Fibroblast of the aortic adventitia (primary cell): ENCODE measurements around the gene LMF2. TPM values are rescaled to one million over a fixed set of nuclear protein-coding genes. Genes with fewer than 3 reads are reported as not detected.

Source experiments
- DNase-seq: peaks from one replicate; pipeline ENCODE4 v3.0.0-alpha.2; 2010; ENCODE audit warnings: low read depth
- H3K4me3 ChIP-seq: 2 replicates; pipeline ENCODE4 v1.5.1; 2011; ENCODE audit warnings: low read depth, mild to moderate bottlenecking, control low read depth, low read length, moderate library complexity
- total RNA-seq: library from RNA; depleted of rRNA; stranded (reverse); fragments of >200 nt; gene quantifications from 2 replicates; pipeline ENCODE4 v1.2.3, GENCODE V29; 2012; ENCODE audit warnings: low replicate concordance
- TF ChIP-seq, protein P1 (sequence below): IDR thresholded peaks from 2 replicates; pipeline ENCODE4 v1.5.1; 2011; ENCODE audit warnings: mild to moderate bottlenecking, low read length, control low read depth, inconsistent platforms; ENCODE audit not compliant: insufficient read depth

The LMF2 gene
- total RNA-seq, 1 donor = 50.6 TPM

DNA sequence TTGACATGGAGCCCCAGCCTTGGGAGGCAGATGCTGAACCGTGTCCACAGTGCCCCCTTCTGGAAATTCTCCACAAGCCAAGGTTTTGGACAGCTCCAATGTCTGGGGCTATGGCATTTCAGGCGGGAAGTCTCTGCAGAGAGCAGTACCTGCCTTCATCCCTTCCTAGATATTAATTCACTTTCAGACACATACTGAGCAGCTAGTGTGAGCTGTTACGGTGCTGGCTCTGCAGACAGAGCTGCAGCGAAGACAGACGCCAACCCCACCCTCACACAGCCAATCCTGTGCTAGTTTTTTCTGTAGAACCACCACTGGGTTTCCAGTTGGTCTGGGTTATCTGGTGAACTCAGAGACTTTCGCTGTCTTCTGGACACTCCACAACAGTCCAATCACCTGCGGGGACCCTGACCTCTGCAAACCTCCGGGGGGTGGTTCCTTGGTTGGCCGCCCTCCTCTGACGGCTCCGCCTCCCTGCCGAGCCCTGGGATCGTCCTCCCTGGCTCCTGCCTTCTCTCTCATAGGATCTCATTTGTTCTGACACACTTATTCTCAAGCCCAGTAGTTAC lies 9.1 kb downstream of the LMF2 start:
- DNase-seq = peak; percentile 58
- no peak overlapping the region for H3K4me3 ChIP-seq
- TF ChIP-seq, protein P1, sequence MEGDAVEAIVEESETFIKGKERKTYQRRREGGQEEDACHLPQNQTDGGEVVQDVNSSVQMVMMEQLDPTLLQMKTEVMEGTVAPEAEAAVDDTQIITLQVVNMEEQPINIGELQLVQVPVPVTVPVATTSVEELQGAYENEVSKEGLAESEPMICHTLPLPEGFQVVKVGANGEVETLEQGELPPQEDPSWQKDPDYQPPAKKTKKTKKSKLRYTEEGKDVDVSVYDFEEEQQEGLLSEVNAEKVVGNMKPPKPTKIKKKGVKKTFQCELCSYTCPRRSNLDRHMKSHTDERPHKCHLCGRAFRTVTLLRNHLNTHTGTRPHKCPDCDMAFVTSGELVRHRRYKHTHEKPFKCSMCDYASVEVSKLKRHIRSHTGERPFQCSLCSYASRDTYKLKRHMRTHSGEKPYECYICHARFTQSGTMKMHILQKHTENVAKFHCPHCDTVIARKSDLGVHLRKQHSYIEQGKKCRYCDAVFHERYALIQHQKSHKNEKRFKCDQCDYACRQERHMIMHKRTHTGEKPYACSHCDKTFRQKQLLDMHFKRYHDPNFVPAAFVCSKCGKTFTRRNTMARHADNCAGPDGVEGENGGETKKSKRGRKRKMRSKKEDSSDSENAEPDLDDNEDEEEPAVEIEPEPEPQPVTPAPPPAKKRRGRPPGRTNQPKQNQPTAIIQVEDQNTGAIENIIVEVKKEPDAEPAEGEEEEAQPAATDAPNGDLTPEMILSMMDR = peak; percentile 66

DNA sequence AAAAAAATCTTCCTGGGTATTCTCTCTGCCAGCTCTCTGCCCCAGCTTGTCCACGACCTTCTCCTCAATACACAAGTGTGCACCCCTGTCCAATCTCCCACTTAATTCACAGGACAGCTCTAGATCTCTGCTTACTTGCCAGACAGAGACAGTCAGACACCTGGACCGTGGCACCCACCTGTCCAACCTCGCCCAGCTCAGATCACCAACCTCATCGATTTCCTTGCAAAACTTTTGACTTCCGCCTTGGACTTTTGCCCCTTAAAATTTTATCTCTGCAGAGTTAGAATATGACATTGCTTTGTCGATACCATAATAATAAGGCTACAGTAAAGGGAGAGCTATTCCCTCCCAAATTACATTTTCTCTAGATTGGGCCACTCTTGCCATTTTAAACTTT lies 10.4 kb downstream of the LMF2 start:
- no peak overlapping the region for H3K4me3 ChIP-seq
- TF ChIP-seq, protein P1 = no peak
- no peak for DNase-seq

DNA sequence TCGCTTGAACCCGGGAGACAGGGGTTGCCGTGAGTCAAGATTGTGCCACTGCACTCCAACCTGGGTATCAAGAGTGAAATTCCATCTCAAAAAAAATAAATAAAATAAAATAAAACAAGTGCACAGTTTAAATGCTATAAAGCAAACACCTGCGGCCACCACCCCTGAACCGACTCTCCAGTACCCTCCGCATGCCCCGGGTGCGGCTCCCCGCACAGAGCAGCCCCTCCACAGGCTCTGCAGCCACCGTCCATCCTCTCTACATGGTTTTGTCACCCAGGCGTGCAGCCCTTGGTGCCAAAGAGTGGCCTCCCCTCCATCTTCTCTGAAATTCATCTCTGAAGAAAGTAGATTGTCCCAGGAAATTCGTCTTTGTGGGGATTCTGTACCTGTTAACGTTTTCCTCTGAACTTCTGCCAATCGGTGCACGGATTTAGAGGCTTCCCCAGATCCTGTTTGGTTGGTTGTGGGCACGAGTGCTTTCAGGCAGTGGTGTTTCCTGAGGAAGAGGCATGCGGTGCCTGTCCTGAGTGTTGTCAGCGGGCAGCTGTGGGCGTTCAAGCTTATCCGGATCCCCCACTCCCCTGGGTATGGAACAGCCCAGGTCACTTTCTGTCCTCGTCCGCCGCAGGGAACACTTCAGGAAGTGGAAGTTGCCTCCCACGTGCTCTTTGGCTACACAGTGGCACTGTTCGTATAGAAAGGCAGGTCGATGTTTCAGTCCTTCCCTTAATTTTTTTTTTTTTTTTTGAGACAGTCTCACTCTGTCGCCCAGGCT lies 16.8 kb downstream of the LMF2 start:
- no peak overlapping the region for H3K4me3 ChIP-seq
- TF ChIP-seq, protein P1 = no peak
- no peak for DNase-seq

DNA sequence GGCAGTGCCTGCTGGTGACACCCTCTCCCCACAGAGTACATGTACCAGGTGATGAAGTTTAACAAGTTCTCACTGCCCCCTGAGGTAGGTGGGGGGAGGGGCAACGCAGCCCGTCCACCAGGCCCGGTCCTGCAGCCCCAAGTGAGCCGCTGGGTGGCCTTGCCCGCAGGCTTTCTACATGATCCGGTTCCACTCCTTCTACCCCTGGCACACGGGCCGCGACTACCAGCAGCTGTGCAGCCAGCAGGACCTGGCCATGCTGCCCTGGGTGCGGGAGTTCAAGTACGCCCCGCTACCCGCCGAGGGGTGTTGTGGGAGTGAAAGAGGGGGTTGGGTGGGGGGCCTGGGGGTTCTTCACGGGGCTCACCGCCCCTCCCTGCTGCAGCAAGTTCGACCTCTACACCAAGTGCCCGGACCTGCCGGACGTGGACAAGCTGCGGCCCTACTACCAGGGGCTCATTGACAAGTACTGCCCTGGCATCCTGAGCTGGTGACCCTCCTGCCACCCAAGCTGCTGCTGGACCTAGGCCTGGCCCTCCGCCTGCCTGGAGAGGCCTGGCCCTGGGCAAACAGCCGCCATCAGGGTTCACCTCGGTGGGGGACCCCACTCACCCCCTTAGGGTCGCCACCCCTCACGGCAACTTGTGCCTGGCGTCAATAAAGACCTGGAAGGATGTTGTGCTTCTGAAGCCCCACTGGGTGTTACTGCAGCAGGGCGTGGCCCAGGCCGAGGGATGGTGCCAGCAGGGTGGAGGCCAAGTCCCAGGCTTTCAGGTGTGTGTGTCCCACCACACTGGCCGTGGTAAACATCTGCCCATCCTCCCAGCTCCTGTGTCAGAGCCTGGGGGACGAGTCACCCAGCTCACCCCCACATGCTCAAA lies 17.9 kb downstream of the LMF2 start:
- DNase-seq = no peak
- TF ChIP-seq, protein P1 = no peak

DNA sequence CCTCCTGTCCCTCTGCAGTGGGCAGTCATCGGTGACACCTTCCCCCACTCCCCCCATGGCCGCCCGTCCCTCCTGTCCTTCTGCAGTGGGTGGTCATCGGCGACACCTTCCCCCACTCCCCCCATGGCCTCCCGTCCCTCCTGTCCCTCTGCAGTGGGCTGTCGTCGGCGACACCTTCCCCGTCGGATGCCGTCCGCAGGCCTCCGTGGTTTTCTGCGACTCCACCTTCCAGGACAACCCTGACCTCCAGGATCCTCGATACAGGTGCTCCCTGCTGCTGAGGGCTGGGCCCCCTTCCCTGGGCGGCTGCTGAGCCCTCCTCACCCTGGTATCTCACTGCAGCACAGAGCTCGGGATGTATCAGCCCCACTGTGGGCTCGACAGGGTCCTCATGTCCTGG lies 18.6 kb downstream of the LMF2 start:
- no peak for DNase-seq
- TF ChIP-seq, protein P1 = no peak
- no peak overlapping the region for H3K4me3 ChIP-seq

More for the DNA sequence above, 17.9 kb downstream of the LMF2 start:
- no peak overlapping the region for H3K4me3 ChIP-seq

DNA sequence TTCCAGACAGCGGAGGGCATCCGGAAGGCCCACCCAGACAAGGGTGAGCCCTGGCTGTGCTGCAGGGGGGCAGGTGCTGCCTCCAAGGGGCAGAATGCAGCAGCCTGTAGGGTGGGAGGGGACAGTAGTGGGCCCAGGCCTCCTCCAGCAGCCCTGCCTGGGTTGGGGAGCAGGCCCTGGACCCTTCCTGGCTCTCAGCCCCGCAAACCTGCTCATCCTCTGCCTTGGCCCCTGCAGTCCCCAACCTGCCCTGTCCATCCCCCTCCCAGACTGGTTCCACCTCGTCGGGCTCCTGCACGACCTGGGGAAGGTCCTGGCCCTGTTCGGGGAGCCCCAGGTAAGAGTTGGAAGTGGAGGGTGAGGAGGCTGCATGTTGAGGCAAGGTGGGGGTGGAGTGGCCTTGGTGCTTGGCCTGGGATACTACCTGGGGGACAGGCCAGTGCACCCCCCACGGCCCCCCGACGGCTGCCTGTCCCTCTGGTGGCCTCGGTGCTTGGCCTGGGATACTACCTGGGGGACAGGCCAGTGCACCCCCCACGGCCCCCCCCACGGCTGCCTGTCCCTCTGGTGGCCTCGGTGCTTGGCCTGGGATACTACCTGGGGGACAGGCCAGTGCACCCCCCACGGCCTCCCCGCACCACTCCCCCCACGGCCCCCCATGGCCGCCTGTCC lies 19.4 kb downstream of the LMF2 start:
- TF ChIP-seq, protein P1 = no peak
- H3K4me3 ChIP-seq = no peak overlapping the region
- no peak for DNase-seq
